GM18508 (cell line): Measurements from ENCODE around the gene ATXN2L.

Experiments
- ATAC-seq: cut with Tn5 transposase; IDR thresholded peaks from one replicate; pipeline ENCODE4 v1.9.1; 2021; ENCODE audit warnings: moderate number of reproducible peaks; ENCODE audit not compliant: insufficient read depth, unreplicated experiment

ATXN2L gene

GRCh38 chr16:28882551-28883160 is 59.9 kb downstream of the ATXN2L start:
- ATAC-seq = no peak

GRCh38 chr16:28883221-28883996 is 60.6 kb downstream of the ATXN2L start:
- ATAC-seq = no peak

GRCh38 chr16:28884045-28884444 is 61.2 kb downstream of the ATXN2L start:
- no peak for ATAC-seq
